ENCODE measurements around the gene DAPP1.

DAPP1 gene

GRCh38 chr4:99845708-99846469 is 29.3 kb downstream of the DAPP1 start:
- H3K4me2 ChIP-seq (ENCODE audit: low read depth, low read length, poor library complexity, severe bottlenecking), result no peak overlapping the region
- TF ChIP-seq CTCF (conservative IDR thresholded peaks at IDR 0.05; ENCODE audit: low read length) (no peak), EZH2phosphoT487 (IDR thresholded peaks at IDR 0.05; ENCODE audit: borderline replicate concordance) (no peak)

DNA sequence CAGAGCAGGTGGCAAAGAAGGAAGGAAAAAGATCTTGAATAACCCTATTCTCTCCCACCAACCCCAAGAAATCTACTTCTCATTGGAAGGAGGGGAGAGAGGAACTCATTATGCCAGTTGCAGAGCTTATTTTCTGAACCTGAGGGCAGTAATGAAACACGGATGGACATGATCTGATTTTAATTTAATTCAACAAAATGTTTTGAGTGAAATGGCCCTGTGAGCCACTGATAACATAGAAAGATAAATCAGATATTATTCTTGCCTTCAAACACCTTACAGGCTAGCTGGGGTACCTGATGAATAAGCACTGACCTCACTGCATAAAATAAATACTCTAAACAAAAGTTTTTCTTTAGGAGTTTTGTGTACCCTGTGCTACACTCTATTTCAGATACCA is 30.3 kb downstream of the DAPP1 start:
- H3K4me2 ChIP-seq (ENCODE audit: low read depth, low read length, poor library complexity, severe bottlenecking), result no peak overlapping the region
- H3K4me3 ChIP-seq (ENCODE audit: low read length, poor library complexity, severe bottlenecking), result no peak overlapping the region

More at GRCh38 chr4:99845708-99846469, 29.3 kb downstream of the DAPP1 start:
- no peaks in the 10 kb centered on the region for H3K4me1 ChIP-seq (ENCODE audit: insufficient read depth, low read length, poor library complexity, severe bottlenecking)
- H3K9me3 ChIP-seq (ENCODE audit: insufficient read depth, low read depth, low read length), result no peaks in the 10 kb centered on the region
- no peaks in the 10 kb centered on the region for H4K20me1 ChIP-seq (ENCODE audit: insufficient read depth, low read length, poor library complexity, severe bottlenecking)
- no peaks in the 10 kb centered on the region for H3K36me3 ChIP-seq (ENCODE audit: insufficient read depth, low read length)
- no peaks in the 10 kb centered on the region for H3K27me3 ChIP-seq (ENCODE audit: insufficient read depth, low read length, poor library complexity, severe bottlenecking)
- H3K9ac ChIP-seq (ENCODE audit: low read depth, low read length, poor library complexity, severe bottlenecking), result no peak overlapping the region
- H3K9me2 ChIP-seq (replicated peaks; ENCODE audit: low read depth, low read length), result no peaks in the 10 kb centered on the region
- H3F3A ChIP-seq (ENCODE audit: low read depth), result no peaks in the 10 kb centered on the region
- H2AFZ ChIP-seq (ENCODE audit: low read length), result 0 out of 2 replicates have a peak overlapping the region, but pooled peaks have one; percentile 5
- no peaks in the 10 kb centered on the region for H3K79me2 ChIP-seq (ENCODE audit: insufficient read depth, low read length)
- H3K4me3 ChIP-seq (ENCODE audit: low read length, poor library complexity, severe bottlenecking), result no peak overlapping the region

DNA sequence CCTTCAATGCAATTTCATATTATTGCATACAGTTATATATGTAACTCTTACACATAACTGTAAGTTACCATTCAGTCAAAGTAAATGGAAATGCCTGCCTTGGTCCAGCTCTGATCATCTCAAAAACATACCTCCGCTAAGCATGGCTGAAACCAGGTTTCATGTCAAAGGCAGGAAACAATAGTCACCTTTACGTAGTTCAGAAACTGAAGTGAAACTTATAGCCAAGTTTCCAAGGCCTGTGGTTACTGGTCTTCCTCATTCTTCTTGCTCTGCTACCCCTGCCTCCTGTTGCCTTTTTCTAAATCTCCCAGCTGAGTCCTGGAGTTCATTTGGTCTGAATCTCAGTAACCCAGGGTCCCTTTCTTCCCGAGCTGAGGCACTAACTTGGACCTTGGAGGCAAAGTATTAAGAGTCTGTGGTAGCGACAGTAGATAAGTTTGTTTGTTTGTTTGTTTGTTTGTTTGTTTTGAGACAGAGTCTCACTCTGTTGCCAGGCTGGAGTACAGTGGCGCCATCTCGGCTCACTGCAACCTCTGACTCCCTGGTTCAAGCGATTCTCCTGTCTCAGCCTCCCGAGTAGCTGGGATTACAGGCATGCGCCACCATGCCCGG is 30.8 kb downstream of the DAPP1 start:
- Histone ChIP-seq H3K4me1 (ENCODE audit: insufficient read depth, low read length, poor library complexity, severe bottlenecking) (no peaks in the 10 kb centered on the region), H3K27me3 (ENCODE audit: insufficient read depth, low read length, poor library complexity, severe bottlenecking) (no peaks in the 10 kb centered on the region), H3K36me3 (ENCODE audit: insufficient read depth, low read length) (no peaks in the 10 kb centered on the region), H3K4me3 (ENCODE audit: low read length, poor library complexity, severe bottlenecking) (no peak overlapping the region), H3K9me3 (ENCODE audit: insufficient read depth, low read depth, low read length) (no peaks in the 10 kb centered on the region), H3K9ac (ENCODE audit: low read depth, low read length, poor library complexity, severe bottlenecking) (no peak overlapping the region), H3F3A (ENCODE audit: low read depth) (no peaks in the 10 kb centered on the region), H3K9me2 (replicated peaks; ENCODE audit: low read depth, low read length) (no peaks in the 10 kb centered on the region), H3K4me2 (ENCODE audit: low read depth, low read length, poor library complexity, severe bottlenecking) (no peak overlapping the region), H4K20me1 (ENCODE audit: insufficient read depth, low read length, poor library complexity, severe bottlenecking) (no peaks in the 10 kb centered on the region), H3K79me2 (ENCODE audit: insufficient read depth, low read length) (no peaks in the 10 kb centered on the region), H2AFZ (ENCODE audit: low read length) (no peak overlapping the region)
- TF ChIP-seq EZH2phosphoT487 (IDR thresholded peaks at IDR 0.05; ENCODE audit: borderline replicate concordance) (no peak), CTCF (conservative IDR thresholded peaks at IDR 0.05; ENCODE audit: low read length) (no peak)

More for the DNA sequence above, 30.3 kb downstream of the DAPP1 start:
- Histone ChIP-seq H3K9ac (ENCODE audit: low read depth, low read length, poor library complexity, severe bottlenecking) (no peak overlapping the region), H3K79me2 (ENCODE audit: insufficient read depth, low read length) (no peaks in the 10 kb centered on the region), H3F3A (ENCODE audit: low read depth) (no peaks in the 10 kb centered on the region), H4K20me1 (ENCODE audit: insufficient read depth, low read length, poor library complexity, severe bottlenecking) (no peaks in the 10 kb centered on the region), H3K4me1 (ENCODE audit: insufficient read depth, low read length, poor library complexity, severe bottlenecking) (no peaks in the 10 kb centered on the region), H3K27me3 (ENCODE audit: insufficient read depth, low read length, poor library complexity, severe bottlenecking) (no peaks in the 10 kb centered on the region), H3K9me3 (ENCODE audit: insufficient read depth, low read depth, low read length) (no peaks in the 10 kb centered on the region), H3K36me3 (ENCODE audit: insufficient read depth, low read length) (no peaks in the 10 kb centered on the region), H3K9me2 (replicated peaks; ENCODE audit: low read depth, low read length) (no peaks in the 10 kb centered on the region), H2AFZ (ENCODE audit: low read length) (no peak overlapping the region)
- no peak for TF ChIP-seq EZH2phosphoT487 (IDR thresholded peaks at IDR 0.05; ENCODE audit: borderline replicate concordance)
- no peak for TF ChIP-seq CTCF (conservative IDR thresholded peaks at IDR 0.05; ENCODE audit: low read length)

All from Loucy (cell line).